GM18505 (cell line): ENCODE results near the gene SLC45A1.

Experiments
- ATAC-seq: cut with Tn5 transposase; IDR thresholded peaks from one replicate; pipeline ENCODE4 v1.9.1; 2021; ENCODE audit not compliant: unreplicated experiment
- POLR2A ChIP-seq: IDR thresholded peaks from 4 replicates; pipeline ENCODE4 v1.6.1; 2011; ENCODE audit warnings: borderline replicate concordance; ENCODE audit not compliant: insufficient read depth, insufficient read length; ENCODE audit errors: extremely low read depth

Gene SLC45A1

DNA sequence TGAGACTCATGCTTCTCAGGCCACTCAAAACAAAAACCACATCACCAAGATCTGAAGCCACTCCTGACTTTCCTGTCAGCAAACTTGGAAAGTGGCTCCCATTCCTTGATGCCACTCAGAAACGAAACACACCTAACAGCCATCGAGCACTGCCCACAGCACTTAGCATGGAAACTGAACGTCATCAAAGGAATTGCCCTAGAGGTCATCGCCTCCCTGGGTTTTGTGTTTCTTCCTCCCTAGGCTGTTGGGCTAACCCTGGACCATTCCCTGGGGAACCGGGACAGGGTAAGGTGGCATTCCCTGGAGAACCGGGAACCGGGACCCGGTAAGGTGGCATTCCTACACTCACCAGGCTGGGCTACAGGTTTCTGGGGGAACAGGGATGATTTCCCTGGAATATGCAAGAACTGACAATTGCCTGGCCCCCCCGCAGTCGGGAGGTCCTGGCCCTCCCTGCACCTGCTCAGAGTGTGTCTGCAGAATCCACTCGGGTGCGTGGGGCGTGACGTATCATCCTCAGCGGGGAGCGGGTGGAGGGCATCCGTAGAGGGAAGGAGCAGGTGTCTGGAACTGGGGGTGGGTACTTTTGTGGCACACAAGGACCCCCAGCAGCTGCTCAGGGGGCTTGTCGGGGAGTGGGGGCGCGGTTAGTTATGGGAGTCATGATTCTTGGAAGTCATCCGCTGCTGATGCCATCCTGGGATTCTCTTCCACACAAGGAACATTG lies 30.3 kb downstream of the SLC45A1 start:
- no peak for ATAC-seq
- no peak for TF ChIP-seq POLR2A

DNA sequence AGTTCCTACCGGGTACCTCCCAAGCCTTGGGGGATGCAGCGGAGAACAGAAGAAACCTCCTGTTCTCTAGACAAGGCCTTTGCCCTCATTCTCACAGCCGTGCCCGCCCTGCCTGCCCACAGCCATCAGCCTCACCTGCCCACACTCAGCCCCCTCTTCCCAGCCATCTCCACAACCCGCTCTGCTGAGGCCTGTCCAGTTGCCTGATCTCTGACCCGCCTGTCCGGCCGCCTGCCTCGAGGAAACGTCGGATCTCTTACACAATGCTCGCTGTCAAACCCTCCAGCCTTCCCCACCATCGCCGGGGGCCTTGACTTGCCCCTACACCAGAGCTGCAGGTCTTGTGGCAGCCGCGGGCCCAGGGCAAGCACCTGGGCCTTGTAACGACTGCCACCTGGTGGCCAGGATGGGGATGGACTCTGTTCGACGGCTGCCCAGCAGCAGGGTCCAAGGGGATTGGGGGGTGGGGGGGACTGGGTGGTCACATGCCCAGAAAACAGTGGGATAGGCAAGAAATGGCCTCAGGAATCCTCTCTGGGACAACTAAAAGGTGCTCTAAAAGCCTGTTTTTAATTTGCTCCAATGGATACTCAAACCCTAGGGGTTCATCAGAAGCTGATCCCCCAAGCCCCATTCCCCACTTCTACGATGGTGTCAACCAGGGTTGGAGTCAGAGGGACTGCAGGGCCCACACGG lies 31.0 kb downstream of the SLC45A1 start:
- no peak for ATAC-seq
- no peak for TF ChIP-seq POLR2A

- ATAC-seq: no peak
- no peak for TF ChIP-seq POLR2A
Observed at GRCh38 chr1:8349473-8349865, 31.6 kb downstream of the SLC45A1 start.

DNA sequence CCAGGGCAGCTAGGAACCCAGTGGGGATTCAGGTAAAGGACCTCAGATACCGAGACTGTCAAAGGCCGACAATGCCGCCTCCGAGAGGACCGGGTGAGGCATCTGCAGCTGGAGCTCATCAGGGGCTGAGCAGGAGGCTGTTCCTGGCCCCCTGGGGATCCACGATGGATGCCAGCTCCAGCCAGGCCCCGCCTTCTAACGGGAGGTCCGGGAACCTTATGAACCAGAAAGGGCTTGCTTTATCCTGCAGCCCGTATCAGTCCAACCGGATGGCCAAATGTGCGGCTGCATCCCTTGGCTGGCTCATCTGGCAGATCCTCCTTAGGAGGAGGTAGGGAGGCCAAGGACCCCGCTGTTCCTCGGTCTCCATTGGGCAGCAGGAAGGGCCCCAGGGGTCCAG lies 32.0 kb downstream of the SLC45A1 start:
- TF ChIP-seq POLR2A: no peak
- ATAC-seq: no peak

DNA sequence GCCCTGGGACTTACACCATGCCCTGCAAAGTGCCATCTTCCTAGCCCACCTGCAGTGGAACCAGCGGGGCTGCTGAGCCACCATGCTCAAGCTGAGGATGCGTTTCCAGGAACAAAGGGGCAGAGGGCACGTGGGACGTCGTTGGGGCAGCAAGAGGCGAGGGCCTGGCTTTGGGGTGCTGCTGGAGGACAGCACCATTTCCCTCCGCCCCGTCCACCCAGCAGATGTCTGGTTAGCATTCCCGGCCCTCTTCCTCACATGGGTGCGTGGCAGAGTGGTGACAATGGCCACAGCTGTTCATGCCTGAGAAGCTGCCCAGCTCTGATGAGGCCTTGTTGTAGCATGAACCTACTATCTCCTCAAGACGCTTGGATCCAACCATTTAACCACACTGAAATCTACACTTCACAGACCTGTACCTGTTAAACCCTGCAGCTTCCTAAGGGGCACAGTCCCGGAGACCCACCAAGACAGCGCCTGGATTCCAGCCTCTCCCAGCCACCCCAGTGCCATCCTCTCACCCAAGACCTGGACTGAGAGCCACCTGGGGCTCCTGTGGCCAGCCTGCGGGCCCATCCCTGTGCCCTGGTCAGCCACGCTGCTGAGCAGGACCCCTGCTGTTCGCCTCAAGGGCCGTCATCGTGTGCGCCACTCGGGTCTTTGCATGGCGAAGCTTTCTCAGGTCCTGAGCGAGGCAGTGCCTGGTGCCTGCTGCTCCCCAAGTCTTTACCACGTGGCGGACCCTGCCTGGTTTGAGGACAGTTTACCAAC lies 33.2 kb downstream of the SLC45A1 start:
- TF ChIP-seq POLR2A: no peak
- no peak for ATAC-seq

DNA sequence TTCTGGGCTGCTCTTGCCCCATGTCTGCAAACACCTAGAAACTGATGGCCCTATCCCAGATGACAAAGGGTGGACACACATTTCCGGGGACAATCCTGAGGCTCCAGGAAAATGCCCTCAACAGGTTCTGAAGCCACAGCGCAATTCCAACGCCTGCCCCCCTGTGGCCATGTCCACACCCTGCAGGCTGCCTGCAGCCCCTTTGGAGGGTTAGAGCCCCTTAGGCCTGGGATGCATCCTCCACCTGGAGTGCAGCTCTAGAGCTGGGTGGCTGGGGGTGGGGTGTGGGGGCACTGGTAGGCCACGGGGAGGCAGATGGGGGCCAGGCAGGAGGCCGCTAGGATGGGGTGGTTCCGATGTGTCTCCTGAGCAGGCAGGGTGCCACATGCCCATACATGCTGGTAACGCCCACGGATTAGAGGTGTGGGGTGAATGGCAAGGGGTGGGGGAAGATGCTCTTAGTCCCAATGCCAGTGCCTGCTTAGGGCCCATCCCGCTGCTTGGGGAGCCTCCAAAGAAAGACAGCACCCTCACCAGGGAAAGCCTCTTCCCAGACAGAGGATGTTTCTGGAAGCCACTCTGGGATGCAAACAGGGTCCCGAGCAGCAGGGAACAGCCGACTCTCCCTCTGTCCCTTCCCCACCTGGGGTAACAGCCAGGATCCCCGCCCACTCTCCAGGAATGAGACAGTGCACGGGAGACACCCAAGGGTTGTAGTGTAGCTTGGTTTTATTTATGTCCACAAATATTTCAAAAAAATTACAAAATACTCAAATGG lies 34.0 kb downstream of the SLC45A1 start:
- ATAC-seq: no peak

DNA sequence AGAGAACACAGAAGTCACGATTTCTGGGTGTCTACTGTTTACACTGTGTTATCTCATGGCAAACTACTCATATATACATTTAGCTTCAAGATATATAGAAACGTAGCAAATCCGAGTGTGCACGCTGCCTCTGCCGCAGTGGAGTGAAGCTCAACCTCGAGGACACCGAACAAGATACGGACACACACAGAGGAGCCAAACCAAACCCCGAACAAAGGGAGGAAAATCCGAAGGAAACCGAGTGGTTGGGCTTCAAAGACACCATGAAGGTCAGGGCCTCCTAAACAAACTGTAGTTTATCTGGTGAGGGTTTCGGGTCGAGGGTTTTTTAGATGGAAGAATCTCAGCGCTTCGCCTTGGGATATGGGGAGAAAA lies 34.5 kb downstream of the SLC45A1 start:
- ATAC-seq: no peak
- no peak for TF ChIP-seq POLR2A

More for the DNA sequence above, 34.0 kb downstream of the SLC45A1 start:
- TF ChIP-seq POLR2A: no peak

GRCh38 chr1:8352886-8353785 lies 35.2 kb downstream of the SLC45A1 start:
- no peak for TF ChIP-seq POLR2A
- ATAC-seq: no peak

DNA sequence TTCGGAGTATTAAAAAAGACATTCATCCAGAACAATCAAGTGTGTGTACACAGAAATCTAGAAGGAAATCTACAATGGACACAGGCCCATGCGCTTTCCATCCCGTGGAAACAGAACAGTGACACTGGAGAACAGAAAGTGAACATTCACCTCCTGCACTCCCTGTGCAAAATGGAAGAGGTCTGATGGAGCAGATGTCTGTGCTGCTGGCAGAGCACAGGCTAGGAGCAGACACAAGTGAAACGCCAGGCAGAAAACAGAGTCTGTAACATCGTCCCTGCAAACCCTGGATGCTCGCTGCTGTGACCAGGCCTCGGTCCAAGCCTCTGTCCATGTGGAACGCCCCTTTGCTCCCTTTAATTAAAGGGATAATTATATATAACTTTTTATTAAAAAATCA lies 36.1 kb downstream of the SLC45A1 start:
- no peak for ATAC-seq
- TF ChIP-seq POLR2A: no peak

DNA sequence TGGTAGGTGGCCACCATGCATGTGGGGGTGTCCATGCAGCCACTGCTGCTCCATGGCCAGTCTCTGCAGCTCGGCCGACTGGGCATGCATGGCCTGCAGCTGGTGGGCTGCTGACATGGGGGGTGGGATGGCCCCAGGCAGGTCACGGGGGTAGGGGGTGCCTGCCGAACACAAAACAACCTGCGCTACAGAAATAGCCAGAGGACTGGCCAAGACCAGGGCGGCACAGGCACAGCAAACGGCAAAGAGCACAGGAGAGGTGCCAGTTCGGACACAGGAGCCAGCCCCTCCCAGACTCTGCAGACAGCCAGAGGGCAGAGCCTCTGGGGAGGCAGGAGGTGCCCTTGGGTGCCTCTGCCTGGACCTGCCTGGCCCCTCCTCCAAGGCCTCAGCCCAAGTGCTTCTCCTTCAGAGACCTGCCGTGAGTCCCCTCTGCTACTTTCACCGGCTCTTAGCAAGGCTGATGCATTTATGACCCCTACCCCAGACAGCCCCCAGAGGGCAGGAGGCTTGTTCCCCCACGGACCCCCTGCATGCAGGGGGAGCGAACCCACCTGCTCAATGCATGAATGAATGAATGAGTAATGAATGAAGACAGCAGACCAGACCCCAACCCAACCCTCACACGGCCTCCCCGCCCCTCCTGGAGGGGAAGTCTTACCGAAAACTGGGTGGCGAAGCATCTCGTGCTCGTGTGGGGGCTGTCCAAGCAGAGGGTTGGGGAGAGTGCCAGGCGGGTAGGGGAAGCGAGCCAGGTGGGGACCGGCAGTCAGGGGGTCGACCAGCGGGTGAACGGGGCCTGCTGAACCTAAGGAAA lies 37.7 kb downstream of the SLC45A1 start:
- ATAC-seq: no peak
- no peak for TF ChIP-seq POLR2A
